H9 (cell line): Measurements from ENCODE around the gene KIAA0825. TPM values are rescaled to one million over a fixed set of nuclear protein-coding genes. Genes with fewer than 3 reads are reported as not detected.

Experiments used
- DNase-seq: peaks from one replicate; pipeline ENCODE4 v3.0.0-alpha.2; 2017
- H2AFZ ChIP-seq: one replicate; pipeline ENCODE4 v1.6.1; 2013; ENCODE audit warnings: mild to moderate bottlenecking, low read length, control low read depth, moderate library complexity
- H2AK5ac ChIP-seq: 2 replicates; pipeline ENCODE4 v1.6.1; 2013; ENCODE audit warnings: low read length, control low read depth, mixed read lengths; ENCODE audit not compliant: insufficient read length
- H2BK120ac ChIP-seq: one replicate; pipeline ENCODE4 v1.6.1; 2013; ENCODE audit warnings: low read depth, mild to moderate bottlenecking, low read length, control low read depth, inconsistent platforms; ENCODE audit not compliant: poor library complexity, severe bottlenecking
- H2BK12ac ChIP-seq: 2 replicates; pipeline ENCODE4 v1.6.1; 2013; ENCODE audit warnings: low read length, control low read depth, mixed read lengths, low read depth; ENCODE audit not compliant: insufficient read length
- H2BK15ac ChIP-seq: 2 replicates; pipeline ENCODE4 v1.6.1; 2013; ENCODE audit warnings: low read depth, low read length, control low read depth
- H2BK20ac ChIP-seq: one replicate; pipeline ENCODE4 v1.6.1; 2013; ENCODE audit warnings: low read depth, mild to moderate bottlenecking, low read length, control low read depth, inconsistent platforms; ENCODE audit not compliant: poor library complexity, severe bottlenecking
- H2BK5ac ChIP-seq: 2 replicates; pipeline ENCODE4 v1.6.1; 2013; ENCODE audit warnings: low read length, control low read depth, mixed read lengths; ENCODE audit not compliant: insufficient read length
- H3K14ac ChIP-seq: 2 replicates; pipeline ENCODE4 v1.6.1; 2013; ENCODE audit warnings: low read length, control low read depth; ENCODE audit not compliant: insufficient read depth
- H3K18ac ChIP-seq: 2 replicates; pipeline ENCODE4 v1.6.1; 2013; ENCODE audit warnings: low read depth, mild to moderate bottlenecking, mixed read lengths, low read length, control low read depth; ENCODE audit not compliant: insufficient read length
- H3K23ac ChIP-seq: 2 replicates; pipeline ENCODE4 v1.6.1; 2013; ENCODE audit warnings: low read length, control low read depth, mixed read lengths, low read depth; ENCODE audit not compliant: insufficient read length
- H3K23me2 ChIP-seq: 2 replicates; pipeline ENCODE4 v1.6.1; 2013; ENCODE audit warnings: low read depth, mild to moderate bottlenecking, mixed read lengths, low read length, control low read depth; ENCODE audit not compliant: insufficient read length, poor library complexity, severe bottlenecking
- H3K27ac ChIP-seq: 2 replicates; pipeline ENCODE4 v1.5.1; 2013; ENCODE audit warnings: low read length, control low read depth, mixed read lengths, low read depth; ENCODE audit not compliant: insufficient read length
- H3K27me3 ChIP-seq: 2 replicates; pipeline ENCODE4 v1.6.1; 2013; ENCODE audit warnings: low read length, control low read depth, inconsistent platforms; ENCODE audit not compliant: insufficient read depth
- H3K4ac ChIP-seq: 2 replicates; pipeline ENCODE4 v1.6.1; 2013; ENCODE audit warnings: low read depth, mild to moderate bottlenecking, control low read depth, inconsistent platforms, low read length, moderate library complexity
- H3K4me1 ChIP-seq: 2 replicates; pipeline ENCODE4 v1.6.1; 2013; ENCODE audit warnings: low read length, control low read depth, inconsistent platforms; ENCODE audit not compliant: insufficient read depth
- H3K4me2 ChIP-seq: 2 replicates; pipeline ENCODE4 v1.6.1; 2013; ENCODE audit warnings: low read length, control low read depth, mixed read lengths; ENCODE audit not compliant: insufficient read length, insufficient read depth
- H3K56ac ChIP-seq: 2 replicates; pipeline ENCODE4 v1.6.1; 2013; ENCODE audit warnings: low read depth, mild to moderate bottlenecking, mixed read lengths, low read length, control low read depth; ENCODE audit not compliant: insufficient read length
- H3K79me1 ChIP-seq: 2 replicates; pipeline ENCODE4 v1.6.1; 2013; ENCODE audit warnings: low read depth, mild to moderate bottlenecking, moderate library complexity, low read length, control low read depth, inconsistent platforms; ENCODE audit not compliant: insufficient read depth, poor library complexity, severe bottlenecking
- H3K79me2 ChIP-seq: 2 replicates; pipeline ENCODE4 v1.6.1; 2013; ENCODE audit warnings: low read length, control low read depth, inconsistent platforms; ENCODE audit not compliant: insufficient read depth
- H3K9ac ChIP-seq: 2 replicates; pipeline ENCODE4 v1.6.1; 2013; ENCODE audit warnings: low read length, control low read depth, mixed read lengths; ENCODE audit not compliant: insufficient read length; ENCODE audit errors: extremely low read depth
- H3K9me3 ChIP-seq: one replicate; pipeline ENCODE4 v1.6.1; 2013; ENCODE audit warnings: low read depth, low read length, inconsistent platforms; ENCODE audit not compliant: control insufficient read depth
- H3T11ph ChIP-seq: one replicate; pipeline ENCODE4 v1.6.1; 2013; ENCODE audit warnings: mild to moderate bottlenecking, low read length, control low read depth, inconsistent platforms
- H4K20me1 ChIP-seq: one replicate; pipeline ENCODE4 v1.6.1; 2013; ENCODE audit not compliant: control insufficient read depth, insufficient read length, insufficient read depth
- H4K5ac ChIP-seq: 2 replicates; pipeline ENCODE4 v1.6.1; 2013; ENCODE audit warnings: low read depth, mild to moderate bottlenecking, mixed read lengths, low read length, control low read depth; ENCODE audit not compliant: insufficient read length
- H4K8ac ChIP-seq: replicated peaks from 2 replicates; pipeline ENCODE4 v1.6.1; 2013; ENCODE audit warnings: low read length, control low read depth, mixed read lengths, low read depth; ENCODE audit not compliant: insufficient read length
- H4K91ac ChIP-seq: 2 replicates; pipeline ENCODE4 v1.6.1; 2013; ENCODE audit warnings: low read depth, mild to moderate bottlenecking, moderate library complexity, mixed read lengths, low read length, control low read depth; ENCODE audit not compliant: insufficient read length
- H3K27ac Mint-ChIP-seq, 3 experiments: 2 replicates in 2 of 3; 3 replicates in 1 of 3; pipeline ENCODE4 v1.8.0; 2020 to 2021; ENCODE audit warnings: mixed read lengths in 3 of 3, mild to moderate bottlenecking in 1 of 3, moderate library complexity in 1 of 3
- H3K27me3 Mint-ChIP-seq: 2 replicates; pipeline ENCODE4 v1.8.0; 2021; ENCODE audit warnings: low read depth, mild to moderate bottlenecking, moderate library complexity, mixed read lengths
- H3K36me3 Mint-ChIP-seq, 3 experiments: 2 replicates in 2 of 3; 3 replicates in 1 of 3; pipeline ENCODE4 v1.8.0; 2020 to 2021; ENCODE audit warnings: low read depth in 3 of 3, mixed read lengths in 3 of 3; ENCODE audit not compliant: insufficient read depth in 1 of 3
- H3K4me1 Mint-ChIP-seq, 2 experiments: 2 replicates each; pipeline ENCODE4 v1.8.0; 2020; ENCODE audit warnings: mixed read lengths in 2 of 2
- H3K4me3 Mint-ChIP-seq, 2 experiments: 2 replicates in 1 of 2; 3 replicates in 1 of 2; pipeline ENCODE4 v1.8.0; 2020 to 2021; ENCODE audit warnings: mild to moderate bottlenecking in 2 of 2, mixed read lengths in 2 of 2, moderate library complexity in 1 of 2
- H3K9me3 Mint-ChIP-seq, 2 experiments: 2 replicates in 1 of 2; 3 replicates in 1 of 2; pipeline ENCODE4 v1.8.0; 2020; ENCODE audit warnings: mild to moderate bottlenecking in 2 of 2, mixed read lengths in 2 of 2, moderate library complexity in 1 of 2
- WGBS: extraction: QIAGEN DNeasy Blood & Tissue Kit; methylation state at CpG from one replicate; pipeline ENCODE4 v1.1.7; 2013; ENCODE audit warnings: missing lambda C conversion rate, low lambda C conversion rate, mixed read lengths; ENCODE audit not compliant: insufficient read length; ENCODE audit errors: extremely low coverage; 5-methylcytosine and 5-hydroxymethylcytosine counted together
- total RNA-seq: library from RNA; stranded (reverse); gene quantifications from 2 replicates; pipeline ENCODE4 v1.2.1, GENCODE V29; 2021
- TF ChIP-seq, protein P1 (sequence below): fragments of 200-600 bp; sonication (generic); conservative IDR thresholded peaks from 3 replicates; pipeline ENCODE4 v1.8.0; 2021; ENCODE audit warnings: antibody characterized with exemption, mild to moderate bottlenecking

Gene KIAA0825
- total RNA-seq, 1 experiment from 2014 or later, result 1.8 TPM

GRCh38 chr5:94367900-94368299 is 250.5 kb downstream of the KIAA0825 start:
- TF ChIP-seq, protein P1, sequence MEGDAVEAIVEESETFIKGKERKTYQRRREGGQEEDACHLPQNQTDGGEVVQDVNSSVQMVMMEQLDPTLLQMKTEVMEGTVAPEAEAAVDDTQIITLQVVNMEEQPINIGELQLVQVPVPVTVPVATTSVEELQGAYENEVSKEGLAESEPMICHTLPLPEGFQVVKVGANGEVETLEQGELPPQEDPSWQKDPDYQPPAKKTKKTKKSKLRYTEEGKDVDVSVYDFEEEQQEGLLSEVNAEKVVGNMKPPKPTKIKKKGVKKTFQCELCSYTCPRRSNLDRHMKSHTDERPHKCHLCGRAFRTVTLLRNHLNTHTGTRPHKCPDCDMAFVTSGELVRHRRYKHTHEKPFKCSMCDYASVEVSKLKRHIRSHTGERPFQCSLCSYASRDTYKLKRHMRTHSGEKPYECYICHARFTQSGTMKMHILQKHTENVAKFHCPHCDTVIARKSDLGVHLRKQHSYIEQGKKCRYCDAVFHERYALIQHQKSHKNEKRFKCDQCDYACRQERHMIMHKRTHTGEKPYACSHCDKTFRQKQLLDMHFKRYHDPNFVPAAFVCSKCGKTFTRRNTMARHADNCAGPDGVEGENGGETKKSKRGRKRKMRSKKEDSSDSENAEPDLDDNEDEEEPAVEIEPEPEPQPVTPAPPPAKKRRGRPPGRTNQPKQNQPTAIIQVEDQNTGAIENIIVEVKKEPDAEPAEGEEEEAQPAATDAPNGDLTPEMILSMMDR, result no peak
- Mint-ChIP-seq H3K27me3 (no peaks in the 10 kb centered on the region), H3K9me3 (peaks cover 4 to 10% of the 10 kb centered on the region in 2 experiments; a peak in 3 of 5 replicates), H3K36me3 (peaks cover 0 to 14% (median 13%) of the 10 kb centered on the region in 3 experiments; a peak in 4 of 7 replicates), H3K27ac (no peak overlapping the region), H3K4me1 (peaks cover 24 to 40% of the 10 kb centered on the region in 2 experiments), H3K4me3 (no peak overlapping the region)
- no peak overlapping the region for H3K14ac ChIP-seq
- H3K4me1 ChIP-seq, result peaks cover under 1% of the 10 kb centered on the region; the same call in 1 of the 2 replicates
- H3K9ac ChIP-seq, result no peak overlapping the region
- H4K91ac ChIP-seq, result no peak overlapping the region
- no peak overlapping the region for H3T11ph ChIP-seq
- H4K20me1 ChIP-seq, result no peaks in the 10 kb centered on the region
- no peaks in the 10 kb centered on the region for H3K79me1 ChIP-seq
- no peak overlapping the region for H4K8ac ChIP-seq
- no peaks in the 10 kb centered on the region for H3K79me2 ChIP-seq
- no peaks in the 10 kb centered on the region for H3K23me2 ChIP-seq
- H2BK12ac ChIP-seq, result no peak overlapping the region
- DNase-seq, result no peak
- no peak overlapping the region for H3K18ac ChIP-seq
- WGBS, result no CpG with 5 or more reads among the region's 2 CpGs
- no peak overlapping the region for H3K23ac ChIP-seq
- no peak overlapping the region for H2AFZ ChIP-seq
- H3K27ac ChIP-seq, result no peak overlapping the region
- H3K4me2 ChIP-seq, result no peak overlapping the region
- no peak overlapping the region for H2BK15ac ChIP-seq
- no peak overlapping the region for H2AK5ac ChIP-seq
- no peak overlapping the region for H3K56ac ChIP-seq
- no peaks in the 10 kb centered on the region for H3K27me3 ChIP-seq
- H2BK120ac ChIP-seq, result no peak overlapping the region
- no peaks in the 10 kb centered on the region for H3K9me3 ChIP-seq
- H2BK5ac ChIP-seq, result no peak overlapping the region
- no peak overlapping the region for H3K4ac ChIP-seq
- H2BK20ac ChIP-seq, result no peak overlapping the region
- H4K5ac ChIP-seq, result no peak overlapping the region
